ENCODE measurements around the gene SMCO4.

The SMCO4 gene

GRCh38 chr11:93529707-93530467, 13.3 kb downstream of the SMCO4 start:
- Histone ChIP-seq H3K9me3 (ENCODE audit: low read length) (no peaks in the 10 kb centered on the region), H2AFZ (ENCODE audit: low read length) (no peak overlapping the region), H3K9me2 (ENCODE audit: low read depth, low read length) (no peaks in the 10 kb centered on the region), H3K4me3 (ENCODE audit: low read depth, low read length, poor library complexity, severe bottlenecking) (no peak overlapping the region), H3K9ac (ENCODE audit: low read length) (no peak overlapping the region), H3K27ac (ENCODE audit: low read depth, low read length, poor library complexity, severe bottlenecking) (no peak overlapping the region), H4K20me1 (ENCODE audit: insufficient read depth, low read length) (no peaks in the 10 kb centered on the region), H3K27me3 (ENCODE audit: insufficient read depth, low read length) (no peaks in the 10 kb centered on the region), H3K36me3 (ENCODE audit: insufficient read depth, low read length) (no peaks in the 10 kb centered on the region), H3K4me2 (ENCODE audit: low read length) (no peak overlapping the region), H3K79me2 (ENCODE audit: insufficient read depth, low read length) (no peaks in the 10 kb centered on the region), H3K4me1 (ENCODE audit: insufficient read depth, low read length, severe bottlenecking) (no peaks in the 10 kb centered on the region), H3F3A (ENCODE audit: insufficient read depth, low read length) (no peaks in the 10 kb centered on the region)
- no peak for TF ChIP-seq EZH2 (IDR thresholded peaks at IDR 0.05; ENCODE audit: borderline replicate concordance, low read length)
- no peak for TF ChIP-seq CTCF (IDR thresholded peaks at IDR 0.05; ENCODE audit: low read length)

GRCh38 chr11:93528757-93529645, 14.2 kb downstream of the SMCO4 start:
- Histone ChIP-seq H2AFZ (ENCODE audit: low read length) (no peak overlapping the region), H3K4me3 (ENCODE audit: low read depth, low read length, poor library complexity, severe bottlenecking) (no peak overlapping the region), H3K79me2 (ENCODE audit: insufficient read depth, low read length) (no peaks in the 10 kb centered on the region), H3K27me3 (ENCODE audit: insufficient read depth, low read length) (no peaks in the 10 kb centered on the region), H3F3A (ENCODE audit: insufficient read depth, low read length) (no peaks in the 10 kb centered on the region), H3K9ac (ENCODE audit: low read length) (no peak overlapping the region), H3K27ac (ENCODE audit: low read depth, low read length, poor library complexity, severe bottlenecking) (no peak overlapping the region), H3K4me2 (ENCODE audit: low read length) (no peak overlapping the region), H3K9me3 (ENCODE audit: low read length) (no peaks in the 10 kb centered on the region), H3K9me2 (ENCODE audit: low read depth, low read length) (no peaks in the 10 kb centered on the region), H4K20me1 (ENCODE audit: insufficient read depth, low read length) (no peaks in the 10 kb centered on the region), H3K4me1 (ENCODE audit: insufficient read depth, low read length, severe bottlenecking) (no peaks in the 10 kb centered on the region), H3K36me3 (ENCODE audit: insufficient read depth, low read length) (no peaks in the 10 kb centered on the region)
- no peak for TF ChIP-seq CTCF (IDR thresholded peaks at IDR 0.05; ENCODE audit: low read length)
- TF ChIP-seq EZH2 (IDR thresholded peaks at IDR 0.05; ENCODE audit: borderline replicate concordance, low read length) = no peak

GRCh38 chr11:93528252-93528651, 14.9 kb downstream of the SMCO4 start:
- no peak overlapping the region for H3K4me3 ChIP-seq (ENCODE audit: low read depth, low read length, poor library complexity, severe bottlenecking)
- no peaks in the 10 kb centered on the region for H3K36me3 ChIP-seq (ENCODE audit: insufficient read depth, low read length)
- H3K9ac ChIP-seq (ENCODE audit: low read length) = no peak overlapping the region
- no peak overlapping the region for H3K27ac ChIP-seq (ENCODE audit: low read depth, low read length, poor library complexity, severe bottlenecking)
- no peaks in the 10 kb centered on the region for H4K20me1 ChIP-seq (ENCODE audit: insufficient read depth, low read length)
- H3F3A ChIP-seq (ENCODE audit: insufficient read depth, low read length) = no peaks in the 10 kb centered on the region
- H3K9me2 ChIP-seq (ENCODE audit: low read depth, low read length) = no peaks in the 10 kb centered on the region
- H3K79me2 ChIP-seq (ENCODE audit: insufficient read depth, low read length) = no peaks in the 10 kb centered on the region
- TF ChIP-seq EZH2 (IDR thresholded peaks at IDR 0.05; ENCODE audit: borderline replicate concordance, low read length) (no peak), CTCF (IDR thresholded peaks at IDR 0.05; ENCODE audit: low read length) (no peak)
- no peak overlapping the region for H3K4me2 ChIP-seq (ENCODE audit: low read length)
- no peaks in the 10 kb centered on the region for H3K9me3 ChIP-seq (ENCODE audit: low read length)
- H3K4me1 ChIP-seq (ENCODE audit: insufficient read depth, low read length, severe bottlenecking) = no peaks in the 10 kb centered on the region
- no peak overlapping the region for H2AFZ ChIP-seq (ENCODE audit: low read length)
- no peaks in the 10 kb centered on the region for H3K27me3 ChIP-seq (ENCODE audit: insufficient read depth, low read length)

Data from OCI-LY1 (cell line).